Fibroblast of peridontal ligament (primary cell): ENCODE data around the gene KIRREL3.

Source experiments
- DNase-seq: peaks from one replicate; pipeline ENCODE4 v3.0.0-alpha.2; 2010; ENCODE audit errors: extremely low read depth

KIRREL3 gene

DNA sequence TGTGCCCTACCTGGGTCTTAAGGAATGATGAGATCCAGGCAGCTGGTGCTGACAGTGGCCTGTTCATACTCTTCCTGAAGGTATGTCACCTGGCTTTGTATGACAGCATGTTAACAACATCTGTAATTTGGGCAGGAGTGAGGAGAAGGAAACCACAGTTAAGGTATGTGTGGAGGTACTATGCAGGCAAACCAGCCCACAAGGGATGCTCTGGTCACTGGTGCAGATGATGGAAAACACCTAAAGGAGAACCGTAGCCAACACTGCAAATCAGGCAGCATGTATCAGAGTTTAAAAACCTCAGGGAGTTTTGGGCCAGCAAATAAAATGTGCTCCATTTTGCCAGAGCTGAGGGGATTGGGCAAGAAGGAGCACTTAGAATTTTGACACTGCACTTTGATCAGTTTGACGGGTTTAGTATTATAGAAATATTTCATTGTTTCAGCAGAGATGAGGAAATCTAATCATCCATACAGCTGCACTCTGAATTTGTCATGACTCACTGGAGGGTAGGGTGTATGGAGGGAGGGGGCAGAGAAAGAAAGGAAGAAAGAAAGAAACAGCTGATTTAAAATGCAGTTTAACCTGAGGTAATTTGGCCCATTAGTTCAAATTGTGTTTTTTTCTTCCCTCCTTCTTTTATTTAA, 260.9 kb downstream of the KIRREL3 start:
- DNase-seq, result peak; percentile 45

- no peak for DNase-seq
These were observed 262.1 kb downstream of the KIRREL3 start for GRCh38 chr11:126738295-126739031.

DNA sequence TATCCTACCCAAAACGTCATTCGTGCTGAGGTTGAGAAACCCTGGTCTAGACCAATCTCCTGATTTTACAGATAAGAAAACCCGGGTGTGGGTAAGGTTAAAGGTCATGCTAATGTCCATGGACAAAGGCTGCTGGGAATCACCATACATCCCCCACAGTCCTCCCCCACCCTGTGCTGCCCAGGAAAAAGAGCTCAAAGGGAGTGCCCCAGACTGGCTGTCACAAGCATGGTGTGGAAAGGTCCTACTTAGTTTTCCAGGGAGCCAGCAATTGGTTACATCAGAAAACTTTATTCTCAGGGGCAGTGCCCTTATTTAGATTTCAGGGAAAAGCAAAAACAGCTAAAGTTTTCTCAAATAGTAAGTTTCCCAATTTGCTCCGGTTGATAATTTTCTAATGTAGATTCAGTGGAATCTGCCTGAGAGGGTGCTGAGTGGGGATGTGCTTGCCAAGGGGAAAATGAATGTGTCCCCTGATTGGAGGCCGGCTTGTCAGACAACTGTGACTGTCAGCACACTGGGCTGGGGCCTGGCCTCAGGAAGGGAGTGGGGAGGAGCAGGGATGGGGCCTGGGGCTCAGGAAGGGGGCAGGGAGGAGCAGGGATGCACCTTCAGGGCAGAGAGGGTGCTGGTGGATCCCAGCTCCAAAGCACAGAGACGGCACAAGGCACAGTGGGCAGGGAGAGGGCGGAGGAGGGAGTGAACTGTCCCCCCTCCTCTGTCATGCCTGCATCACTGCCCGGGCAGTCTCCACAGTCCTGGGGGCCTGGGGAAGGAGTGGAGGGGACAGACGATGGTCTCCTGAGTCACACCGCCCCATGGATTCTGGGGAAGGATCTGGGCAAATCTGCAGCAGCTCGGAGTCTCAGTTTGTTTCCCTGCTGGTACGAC, 263.6 kb downstream of the KIRREL3 start:
- DNase-seq, result no peak

DNA sequence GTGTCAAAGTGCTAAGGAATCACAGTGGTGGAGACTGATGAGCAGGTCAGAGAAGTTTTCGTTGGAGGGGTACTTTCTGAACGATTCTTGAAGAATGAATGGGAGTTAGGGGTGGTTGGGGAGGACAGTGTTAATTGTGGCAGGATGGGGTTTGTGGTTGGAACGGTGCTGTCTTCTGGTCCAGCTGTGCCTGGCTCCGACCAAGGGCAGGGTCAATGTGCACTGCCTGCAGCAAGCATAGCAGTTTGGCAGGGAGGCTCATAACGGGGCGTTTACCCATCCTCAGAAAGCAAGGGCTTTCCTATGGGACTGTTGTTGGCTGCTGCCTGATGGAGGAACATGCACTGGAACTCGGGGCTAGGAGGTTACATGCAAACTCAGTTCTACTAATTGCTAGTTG, 265.8 kb downstream of the KIRREL3 start:
- DNase-seq, result no peak

DNA sequence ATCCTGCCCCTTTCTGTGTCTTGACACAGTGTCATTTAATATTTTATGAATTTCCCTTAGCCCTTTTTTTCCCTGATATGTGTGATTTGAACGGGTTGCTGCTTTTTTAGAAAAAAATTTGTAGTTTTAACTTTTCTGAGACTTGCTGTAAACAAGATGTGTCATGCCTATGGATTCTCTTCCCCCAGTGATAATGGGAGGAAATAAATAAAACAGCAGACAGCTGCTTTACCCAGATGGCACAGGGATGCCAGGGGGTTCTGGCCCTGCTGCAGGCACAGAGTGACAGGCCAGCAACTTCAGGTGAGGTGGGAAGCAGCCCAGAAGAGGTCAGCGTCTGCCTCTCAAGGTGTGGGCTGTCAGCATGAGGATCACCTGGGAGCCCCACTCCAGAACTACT, 266.9 kb downstream of the KIRREL3 start:
- DNase-seq, result no peak

DNA sequence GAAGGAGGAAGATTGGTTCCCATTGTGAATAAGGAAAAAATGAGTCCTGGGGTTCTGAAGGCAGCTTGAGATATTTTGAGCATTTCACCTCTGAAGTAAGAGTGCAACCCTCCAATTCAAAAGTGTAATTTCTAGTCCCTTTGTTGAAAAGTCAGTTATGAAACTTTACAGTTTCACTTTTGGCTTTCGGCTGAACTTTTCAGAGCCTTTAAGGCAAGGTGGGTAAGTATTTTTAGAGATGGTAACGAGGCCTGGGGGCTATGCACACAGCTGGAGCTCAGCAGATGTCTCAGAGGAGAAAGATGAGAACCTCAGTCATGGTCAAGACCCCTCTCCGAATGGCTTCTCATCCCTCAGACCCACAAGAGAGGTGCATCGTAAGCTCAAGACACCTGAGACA, 267.6 kb downstream of the KIRREL3 start:
- DNase-seq, result no peak

GRCh38 chr11:126731576-126732142, 268.9 kb downstream of the KIRREL3 start:
- DNase-seq, result no peak

DNA sequence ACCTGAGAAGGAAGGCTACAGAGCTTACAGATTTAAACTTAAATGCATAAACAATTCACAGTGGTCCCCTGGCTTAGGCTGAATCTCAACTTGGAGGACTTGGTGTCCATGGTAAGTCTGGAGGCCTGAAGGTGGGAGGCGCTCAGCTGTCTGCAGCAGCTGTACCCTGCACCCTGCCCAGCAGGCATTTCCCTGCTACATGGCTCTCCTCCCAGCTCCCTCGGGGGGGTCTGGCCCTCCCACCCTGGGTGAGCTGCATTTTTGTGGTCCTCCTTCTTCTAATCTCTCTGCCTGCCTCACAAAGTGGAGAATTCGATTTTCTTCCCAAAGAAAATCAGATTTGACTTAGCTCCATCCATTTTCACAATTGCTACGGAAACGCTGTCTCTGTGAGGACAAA, 273.2 kb downstream of the KIRREL3 start:
- no peak for DNase-seq

GRCh38 chr11:126725521-126725920, 275.0 kb downstream of the KIRREL3 start:
- DNase-seq, result no peak

- DNase-seq, result no peak
These were observed 275.5 kb downstream of the KIRREL3 start for GRCh38 chr11:126725043-126725442.

GRCh38 chr11:126723665-126724045, 276.9 kb downstream of the KIRREL3 start:
- DNase-seq, result peak; percentile 22

GRCh38 chr11:126722956-126723664, 277.5 kb downstream of the KIRREL3 start:
- no peak for DNase-seq

DNA sequence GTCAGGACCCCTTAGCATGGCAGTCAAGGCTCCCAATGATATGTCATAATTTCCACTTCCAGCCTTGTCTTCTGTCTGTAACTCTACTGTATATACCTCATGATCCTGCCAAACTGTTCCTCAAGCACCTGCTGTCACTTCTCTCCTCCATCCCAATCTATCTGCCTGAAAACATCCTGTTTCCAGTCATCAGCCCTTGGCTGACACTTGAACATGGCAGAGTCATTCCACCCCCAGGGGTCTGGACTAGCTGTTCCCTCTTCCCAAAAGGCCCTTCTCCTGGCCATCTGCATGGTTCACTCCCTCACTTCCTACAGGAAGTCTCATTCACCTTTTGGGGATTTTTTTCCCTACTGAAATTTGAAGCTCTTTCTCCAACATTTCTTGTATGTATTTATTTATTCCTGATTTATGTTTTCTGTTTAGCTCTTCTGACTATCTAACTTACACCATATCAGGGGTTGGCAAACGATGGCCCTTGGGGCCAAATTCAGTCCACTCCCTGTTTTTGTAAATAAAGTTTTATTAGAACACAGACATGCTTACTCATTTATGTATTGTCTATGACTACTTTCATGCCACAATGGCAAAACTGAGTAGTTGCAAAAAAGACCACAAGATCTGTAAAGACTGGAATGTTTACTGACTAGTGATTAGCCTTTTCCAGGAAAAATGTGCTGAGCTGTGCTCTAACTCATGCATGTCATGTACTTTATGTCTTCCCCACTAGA, 278.4 kb downstream of the KIRREL3 start:
- DNase-seq, result peak; percentile 16

GRCh38 chr11:126720539-126721235, 279.9 kb downstream of the KIRREL3 start:
- DNase-seq, result peak; percentile 65

- no peak for DNase-seq
These were observed 280.8 kb downstream of the KIRREL3 start for GRCh38 chr11:126719740-126720139.

DNA sequence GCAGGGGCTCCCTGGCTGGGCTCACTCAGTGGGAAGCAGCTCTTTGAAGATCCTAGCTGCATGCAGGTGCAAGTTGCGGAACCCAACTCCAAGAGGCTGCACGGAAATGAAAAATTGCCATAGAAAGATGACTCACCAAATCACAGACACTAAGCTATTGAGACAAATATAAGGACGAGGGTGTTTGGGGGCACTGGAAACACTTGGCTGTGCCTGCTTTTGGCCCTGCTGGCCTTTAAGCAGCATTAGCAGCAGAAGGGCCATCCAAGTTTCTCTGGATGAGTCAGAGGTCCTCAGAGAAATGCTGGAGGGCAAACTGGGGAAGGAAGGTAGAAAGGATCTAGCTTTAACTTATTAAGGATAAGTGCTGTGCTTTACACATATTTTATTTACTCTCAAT, 282.3 kb downstream of the KIRREL3 start:
- DNase-seq, result peak; percentile 42

GRCh38 chr11:126716456-126717083, 284.0 kb downstream of the KIRREL3 start:
- DNase-seq, result peak; percentile 36

GRCh38 chr11:126713806-126714205, 286.8 kb downstream of the KIRREL3 start:
- DNase-seq, result no peak

DNA sequence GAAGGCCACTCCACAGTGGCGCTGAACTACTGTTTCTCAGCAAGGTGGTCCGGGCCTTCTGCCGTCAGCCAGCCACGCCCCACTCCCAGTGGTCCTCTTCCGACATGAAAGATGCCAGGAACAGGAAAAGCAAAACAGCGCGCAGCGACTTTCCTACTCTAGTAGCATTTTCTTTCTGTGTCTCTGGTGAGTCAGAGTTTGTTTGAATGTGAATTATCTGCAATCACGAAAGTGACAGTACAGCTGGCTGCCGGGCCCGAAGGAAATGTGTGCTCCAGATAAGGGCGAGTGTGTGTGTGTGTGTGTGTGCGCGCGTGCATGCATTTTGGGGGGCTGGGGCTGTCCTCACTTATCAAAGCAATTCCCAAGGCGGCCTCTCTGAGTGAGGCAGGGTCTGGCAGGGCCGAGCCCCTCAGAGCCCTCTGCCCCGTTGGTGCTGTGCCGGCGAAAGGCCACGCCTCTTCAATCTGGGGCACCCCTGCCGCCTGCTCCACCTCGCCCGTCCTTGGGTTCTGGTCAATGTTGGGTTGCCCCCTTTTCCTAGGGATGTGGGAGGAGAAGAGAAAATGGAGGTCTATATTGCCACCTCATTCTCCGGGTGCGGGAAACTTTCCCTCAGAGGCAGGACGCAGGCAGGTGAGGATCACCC, 288.5 kb downstream of the KIRREL3 start:
- DNase-seq, result no peak
